Upper lobe of right lung (tissue), 1 donor: ENCODE measurements around the gene SLC6A15. TPM values are rescaled to one million over a fixed set of nuclear protein-coding genes. Genes with fewer than 3 reads are reported as not detected.

Experiments
- ATAC-seq: fragments of 200-7000 bp; cut with Tn5 transposase; one replicate; pipeline ENCODE4 v1.9.1; 2020; ENCODE audit warnings: mild to moderate bottlenecking, moderate library complexity
- DNase-seq: peaks from one replicate; pipeline ENCODE4 v3.0.0-alpha.2; 2020
- H3K27ac ChIP-seq: fragments of 200-600 bp; one replicate; pipeline ENCODE4 v1.8.0; 2022
- H3K27me3 ChIP-seq: fragments of 200-600 bp; one replicate; pipeline ENCODE4 v1.8.0; 2022; ENCODE audit warnings: mild to moderate bottlenecking
- H3K36me3 ChIP-seq: fragments of 200-600 bp; one replicate; pipeline ENCODE4 v1.8.0; 2022
- H3K4me1 ChIP-seq: fragments of 200-600 bp; one replicate; pipeline ENCODE4 v1.8.0; 2022
- H3K4me3 ChIP-seq: fragments of 200-600 bp; one replicate; pipeline ENCODE4 v1.8.0; 2022; ENCODE audit warnings: mild to moderate bottlenecking
- H3K9me3 ChIP-seq: fragments of 200-600 bp; one replicate; pipeline ENCODE4 v1.8.0; 2022
- CTCF ChIP-seq: fragments of 200-600 bp; IDR thresholded peaks from one replicate; pipeline ENCODE4 v1.8.0; 2022; ENCODE audit warnings: antibody characterized with exemption
- intact Hi-C: fragments of 100-400 bp; cut with DNase I; formaldehyde crosslinking; loops from one replicate; pipeline ENCODE4 v1.11.0; 2022
- total RNA-seq: library from RNA; stranded (reverse); fragmentation: NEBNext Ultra II Directional; extraction: Animal tissue kit (Norgen Biotek cat#: 25700); gene quantifications from one replicate; pipeline ENCODE4 v1.2.1, GENCODE V29; 2021
- donor health status: DM: no; HTN: yes; CAD: no; lungs with severe emphysema.

The SLC6A15 gene
- total RNA-seq, 1 donor from 2014 or later, result not detected

DNA sequence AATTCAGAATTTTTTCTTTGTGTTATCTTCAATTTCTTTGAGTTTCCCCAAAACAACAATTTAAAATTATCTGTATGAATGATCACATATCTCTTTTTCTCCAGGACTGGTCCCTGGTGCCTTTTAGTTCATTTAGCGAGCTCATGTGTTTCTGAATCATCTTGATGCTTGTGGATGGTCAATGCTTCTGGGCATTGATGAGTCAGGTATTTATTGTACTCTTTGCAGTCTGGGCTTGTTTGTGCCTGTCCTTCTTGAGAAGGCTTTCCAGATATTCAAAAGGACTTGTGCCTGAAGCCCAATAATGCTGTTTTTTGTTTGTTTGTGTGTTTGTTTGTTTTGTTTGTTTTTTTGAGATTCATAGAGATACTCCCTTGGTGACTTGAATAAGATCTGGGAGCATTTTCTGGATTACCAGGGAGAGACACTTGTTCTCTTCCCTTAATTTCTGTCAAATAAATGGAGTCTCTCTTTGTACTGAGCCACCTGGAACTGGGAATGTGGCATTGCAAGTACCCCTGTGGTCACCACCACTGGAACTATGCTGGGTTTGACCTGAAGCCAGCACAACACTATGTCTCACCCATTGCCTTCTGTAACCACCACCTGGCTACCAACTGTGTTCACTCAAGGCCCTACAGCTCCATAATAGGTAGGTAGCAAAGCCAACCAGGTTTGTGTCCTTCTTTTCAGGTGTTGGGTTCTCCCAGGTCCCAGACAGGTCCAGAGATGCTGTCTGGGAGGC lies 56.3 kb downstream of the SLC6A15 start:
- Histone ChIP-seq H3K36me3 (no peaks in the 10 kb centered on the region), H3K27ac (no peak overlapping the region), H3K9me3 (no peaks in the 10 kb centered on the region), H3K4me3 (no peak overlapping the region), H3K27me3 (no peaks in the 10 kb centered on the region), H3K4me1 (no peaks in the 10 kb centered on the region)
- no peak for ATAC-seq
- no peak for TF ChIP-seq CTCF
- no peak for DNase-seq
- intact Hi-C loops, result no loop called here

GRCh38 chr12:84843593-84844144 lies 68.9 kb downstream of the SLC6A15 start:
- no peak for DNase-seq
- no peak for TF ChIP-seq CTCF
- Histone ChIP-seq H3K27ac (no peak overlapping the region), H3K9me3 (no peaks in the 10 kb centered on the region), H3K36me3 (no peaks in the 10 kb centered on the region), H3K4me1 (no peaks in the 10 kb centered on the region), H3K27me3 (no peaks in the 10 kb centered on the region), H3K4me3 (no peak overlapping the region)
- intact Hi-C loops, result no loop called here
- no peak for ATAC-seq

- intact Hi-C loops, result no loop called here
- TF ChIP-seq CTCF, result peak; percentile 77
- Histone ChIP-seq H3K27me3 (no peaks in the 10 kb centered on the region), H3K27ac (no peak overlapping the region), H3K4me3 (no peak overlapping the region), H3K4me1 (no peaks in the 10 kb centered on the region), H3K9me3 (no peaks in the 10 kb centered on the region), H3K36me3 (no peaks in the 10 kb centered on the region)
- DNase-seq (no peak), ATAC-seq (peak; percentile 58)
These were observed 70.1 kb downstream of the SLC6A15 start for GRCh38 chr12:84842406-84843013.

- H3K27me3 ChIP-seq, result no peaks in the 10 kb centered on the region
- no peak for DNase-seq
- intact Hi-C loops, result no loop called here
- no peak overlapping the region for H3K4me3 ChIP-seq
- H3K27ac ChIP-seq, result no peak overlapping the region
- H3K36me3 ChIP-seq, result no peaks in the 10 kb centered on the region
- H3K4me1 ChIP-seq, result no peaks in the 10 kb centered on the region
- no peak for ATAC-seq
- no peaks in the 10 kb centered on the region for H3K9me3 ChIP-seq
- no peak for TF ChIP-seq CTCF
These were observed 71.0 kb downstream of the SLC6A15 start for GRCh38 chr12:84841591-84841990.

GRCh38 chr12:84840356-84840755 lies 72.2 kb downstream of the SLC6A15 start:
- intact Hi-C loops, result no loop called here
- DNase-seq (no peak), ATAC-seq (no peak)
- Histone ChIP-seq H3K27ac (no peak overlapping the region), H3K9me3 (no peaks in the 10 kb centered on the region), H3K4me1 (no peaks in the 10 kb centered on the region), H3K4me3 (no peak overlapping the region), H3K36me3 (no peaks in the 10 kb centered on the region), H3K27me3 (no peaks in the 10 kb centered on the region)
- TF ChIP-seq CTCF, result no peak
